GM21367 (cell line): ENCODE data around the gene NNAT.
"Not testable (repeated sequence)": the region's sequence is repeated elsewhere in the genome, so short reads cannot be mapped to it uniquely, and the experiment has no call there.

Experiments used
- ATAC-seq: cut with Tn5 transposase; IDR thresholded peaks from one replicate; pipeline ENCODE4 v1.9.1; 2021; ENCODE audit not compliant: unreplicated experiment

NNAT gene

GRCh38 chr20:37521061-37521771 is at the start of gene NNAT:
Gene NNAT, plus strand, starts transcription at chr20:37521250. Its CDS starts 82 bp downstream, at chr20:37521332.
- ATAC-seq = no peak

- no peak for ATAC-seq
These were observed 49.3 kb upstream of the NNAT start for GRCh38 chr20:37471741-37472235.

GRCh38 chr20:37472435-37472834 is 48.6 kb upstream of the NNAT start:
- ATAC-seq = not testable (repeated sequence)

- no peak for ATAC-seq
These were observed 47.6 kb upstream of the NNAT start for GRCh38 chr20:37473249-37474000.

GRCh38 chr20:37474386-37474785 is 46.7 kb upstream of the NNAT start:
- ATAC-seq = no peak

GRCh38 chr20:37475252-37475651 is 45.8 kb upstream of the NNAT start:
- no peak for ATAC-seq

GRCh38 chr20:37477041-37477440 is 44.0 kb upstream of the NNAT start:
- ATAC-seq = no peak

GRCh38 chr20:37479266-37479665 is 41.8 kb upstream of the NNAT start:
- ATAC-seq = no peak

- ATAC-seq = no peak
These were observed 40.9 kb upstream of the NNAT start for GRCh38 chr20:37479925-37480691.

- no peak for ATAC-seq
These were observed 40.1 kb upstream of the NNAT start for GRCh38 chr20:37480919-37481318.

GRCh38 chr20:37481610-37482009 is 39.4 kb upstream of the NNAT start:
- no peak for ATAC-seq

GRCh38 chr20:37484331-37484730 is 36.7 kb upstream of the NNAT start:
- ATAC-seq = no peak

GRCh38 chr20:37486209-37486608 is 34.8 kb upstream of the NNAT start:
- ATAC-seq = not testable (repeated sequence)

- no peak for ATAC-seq
These were observed 30.2 kb upstream of the NNAT start for GRCh38 chr20:37490663-37491350.

GRCh38 chr20:37492096-37492625 is 28.9 kb upstream of the NNAT start:
- ATAC-seq = no peak

GRCh38 chr20:37492945-37493344 is 28.1 kb upstream of the NNAT start:
- ATAC-seq = no peak

- no peak for ATAC-seq
These were observed 26.7 kb upstream of the NNAT start for GRCh38 chr20:37494301-37494700.

- no peak for ATAC-seq
These were observed 26.3 kb upstream of the NNAT start for GRCh38 chr20:37494796-37495195.

GRCh38 chr20:37498066-37498665 is 22.9 kb upstream of the NNAT start:
- ATAC-seq = no peak

GRCh38 chr20:37500311-37500710 is 20.7 kb upstream of the NNAT start:
- no peak for ATAC-seq
